Cortex of kidney (tissue), 1 donor: ENCODE measurements around the gene GPR39.

Experiments used
- DNase-seq: peaks from one replicate; lab custom pipeline; 2025; lab: John Stamatoyannopoulos, UW

The GPR39 gene

GRCh38 chr2:132671151-132671835, 254.7 kb downstream of the GPR39 start:
- no peak for DNase-seq

GRCh38 chr2:132676999-132677398, 260.4 kb downstream of the GPR39 start:
- no peak for DNase-seq

- DNase-seq = no peak
Measured at GRCh38 chr2:132677661-132678060, 261.1 kb downstream of the GPR39 start.

GRCh38 chr2:132678483-132678882, 261.9 kb downstream of the GPR39 start:
- DNase-seq = no peak

- no peak for DNase-seq
Measured at GRCh38 chr2:132680544-132680943, 263.9 kb downstream of the GPR39 start.

GRCh38 chr2:132681766-132682165, 265.2 kb downstream of the GPR39 start:
- no peak for DNase-seq

- no peak for DNase-seq
Measured at GRCh38 chr2:132690664-132691303, 274.2 kb downstream of the GPR39 start.

- DNase-seq = no peak
Measured at GRCh38 chr2:132691556-132691955, 275.0 kb downstream of the GPR39 start.

GRCh38 chr2:132692816-132693215, 276.2 kb downstream of the GPR39 start:
- DNase-seq = no peak
